Sigmoid colon (tissue), 4 donors: Measurements from ENCODE around the gene DDI1.

Experiments used
- EP300 ChIP-seq, 4 donors: sonication (generic); formaldehyde crosslinking; IDR thresholded peaks; one replicate each; pipeline ENCODE4 v1.6.1; 2017; ENCODE audit warnings: antibody characterized with exemption in 4 of 4
- POLR2A ChIP-seq, 2 donors: fragments of 450-650 bp; IDR thresholded peaks; one replicate each; pipeline ENCODE4 v1.6.1; 2016; ENCODE audit warnings: antibody characterized with exemption in 2 of 2, mild to moderate bottlenecking in 2 of 2, moderate library complexity in 2 of 2
- TF ChIP-seq, protein P1 (sequence below), 4 experiments: fragments of 450-650 bp in 3 of 4; fragments of 200-600 bp in 1 of 4; IDR thresholded peaks; one replicate each; pipeline ENCODE4 v1.5.1; 2016 to 2019; ENCODE audit warnings: antibody characterized with exemption in 4 of 4, mild to moderate bottlenecking in 3 of 4, moderate library complexity in 2 of 4

GRCh38 chr11:104075091-104075490 is 38.7 kb downstream of the DDI1 start:
- TF ChIP-seq POLR2A (IDR thresholded peaks at IDR 0.05): no peak
- TF ChIP-seq EP300 (IDR thresholded peaks at IDR 0.05): no peak
- TF ChIP-seq, protein P1, sequence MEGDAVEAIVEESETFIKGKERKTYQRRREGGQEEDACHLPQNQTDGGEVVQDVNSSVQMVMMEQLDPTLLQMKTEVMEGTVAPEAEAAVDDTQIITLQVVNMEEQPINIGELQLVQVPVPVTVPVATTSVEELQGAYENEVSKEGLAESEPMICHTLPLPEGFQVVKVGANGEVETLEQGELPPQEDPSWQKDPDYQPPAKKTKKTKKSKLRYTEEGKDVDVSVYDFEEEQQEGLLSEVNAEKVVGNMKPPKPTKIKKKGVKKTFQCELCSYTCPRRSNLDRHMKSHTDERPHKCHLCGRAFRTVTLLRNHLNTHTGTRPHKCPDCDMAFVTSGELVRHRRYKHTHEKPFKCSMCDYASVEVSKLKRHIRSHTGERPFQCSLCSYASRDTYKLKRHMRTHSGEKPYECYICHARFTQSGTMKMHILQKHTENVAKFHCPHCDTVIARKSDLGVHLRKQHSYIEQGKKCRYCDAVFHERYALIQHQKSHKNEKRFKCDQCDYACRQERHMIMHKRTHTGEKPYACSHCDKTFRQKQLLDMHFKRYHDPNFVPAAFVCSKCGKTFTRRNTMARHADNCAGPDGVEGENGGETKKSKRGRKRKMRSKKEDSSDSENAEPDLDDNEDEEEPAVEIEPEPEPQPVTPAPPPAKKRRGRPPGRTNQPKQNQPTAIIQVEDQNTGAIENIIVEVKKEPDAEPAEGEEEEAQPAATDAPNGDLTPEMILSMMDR (IDR thresholded peaks at IDR 0.05): no peak
